Measurements from ENCODE around the gene MAML2. TPM values are rescaled to one million over a fixed set of nuclear protein-coding genes. Genes with fewer than 3 reads are reported as not detected.

The MAML2 gene
- total RNA-seq, 1 donor from 2014 or later = 11.9 TPM

DNA sequence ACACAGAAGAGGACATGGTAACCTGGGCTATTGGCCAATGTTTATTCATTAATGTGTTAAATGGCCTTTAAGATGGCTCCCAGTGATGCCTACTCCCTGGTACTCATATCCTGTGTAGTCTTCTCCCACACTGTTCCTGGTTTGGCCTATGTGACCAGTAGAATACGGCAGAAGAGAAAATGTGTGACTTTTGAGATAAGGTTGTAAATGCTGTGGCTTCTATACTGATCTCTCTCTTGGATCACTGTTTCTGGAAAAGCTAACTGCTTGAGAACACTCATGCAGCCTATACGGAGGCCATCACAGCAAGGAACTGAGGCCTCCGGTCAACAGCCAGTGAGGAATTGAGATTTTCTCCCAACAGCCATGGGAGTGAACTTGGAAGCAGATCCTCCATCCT lies 24.1 kb downstream of the MAML2 start:
- no peaks in the 10 kb centered on the region for H3K27me3 Mint-ChIP-seq
- intact Hi-C loops (cut with micrococcal nuclease) = no loop called here
- no peak overlapping the region for H3K4me3 Mint-ChIP-seq
- peaks cover 4% of the 10 kb centered on the region for H3K9me3 Mint-ChIP-seq
- H3K27ac Mint-ChIP-seq = no peak overlapping the region
- peaks cover 53% of the 10 kb centered on the region for H3K36me3 Mint-ChIP-seq (ENCODE audit: low read depth)
- H3K4me1 Mint-ChIP-seq = peaks cover 38% of the 10 kb centered on the region
- no peak for DNase-seq

DNA sequence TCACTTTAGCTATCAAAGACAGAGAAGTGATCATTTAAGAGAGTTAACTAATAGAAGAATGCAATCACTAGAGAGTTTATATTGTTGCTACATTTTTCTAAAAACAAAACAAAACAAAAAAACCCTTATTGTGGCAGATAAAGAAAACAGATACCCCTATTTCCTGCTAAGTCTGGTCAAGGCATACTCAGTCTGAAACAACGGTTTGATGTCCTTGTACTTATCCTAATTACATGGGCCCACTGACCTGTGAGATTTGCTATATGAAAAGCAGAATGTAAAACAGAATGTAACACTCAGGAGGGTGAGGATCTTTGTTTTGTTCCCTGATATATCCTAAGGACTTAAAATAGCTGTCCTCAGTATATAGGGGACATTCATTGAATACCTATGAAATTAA lies 24.6 kb downstream of the MAML2 start:
- Mint-ChIP-seq H3K4me3 (no peak overlapping the region), H3K4me1 (peaks cover 40% of the 10 kb centered on the region), H3K27ac (no peak overlapping the region), H3K27me3 (no peaks in the 10 kb centered on the region), H3K36me3 (ENCODE audit: low read depth) (peaks cover 52% of the 10 kb centered on the region), H3K9me3 (peaks cover 3% of the 10 kb centered on the region)
- DNase-seq = no peak
- intact Hi-C loops (cut with micrococcal nuclease) = no loop called here

DNA sequence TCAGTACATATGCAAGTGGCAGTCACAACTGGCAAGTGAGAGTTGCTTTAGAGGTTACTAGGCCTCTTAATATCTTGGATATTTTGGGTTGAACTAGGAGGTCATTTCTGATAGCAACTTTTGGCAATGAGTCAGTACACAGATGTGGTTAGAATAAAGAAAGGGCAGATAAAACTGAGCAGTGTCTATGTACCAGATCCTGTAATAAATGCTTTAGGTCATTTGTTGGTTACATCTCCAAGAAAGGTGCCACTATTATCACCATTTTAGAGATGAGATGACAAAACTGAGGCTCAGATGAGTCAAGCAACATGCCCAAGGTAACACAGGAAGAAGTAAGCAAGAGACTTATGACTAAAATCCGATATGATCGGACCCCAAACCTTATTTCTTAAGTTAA lies 25.0 kb downstream of the MAML2 start:
- Mint-ChIP-seq H3K36me3 (ENCODE audit: low read depth) (peaks cover 51% of the 10 kb centered on the region), H3K27me3 (no peaks in the 10 kb centered on the region), H3K4me3 (no peak overlapping the region), H3K9me3 (no peaks in the 10 kb centered on the region), H3K27ac (no peak overlapping the region), H3K4me1 (peaks cover 42% of the 10 kb centered on the region)
- intact Hi-C loops (cut with micrococcal nuclease) = no loop called here
- DNase-seq = no peak

DNA sequence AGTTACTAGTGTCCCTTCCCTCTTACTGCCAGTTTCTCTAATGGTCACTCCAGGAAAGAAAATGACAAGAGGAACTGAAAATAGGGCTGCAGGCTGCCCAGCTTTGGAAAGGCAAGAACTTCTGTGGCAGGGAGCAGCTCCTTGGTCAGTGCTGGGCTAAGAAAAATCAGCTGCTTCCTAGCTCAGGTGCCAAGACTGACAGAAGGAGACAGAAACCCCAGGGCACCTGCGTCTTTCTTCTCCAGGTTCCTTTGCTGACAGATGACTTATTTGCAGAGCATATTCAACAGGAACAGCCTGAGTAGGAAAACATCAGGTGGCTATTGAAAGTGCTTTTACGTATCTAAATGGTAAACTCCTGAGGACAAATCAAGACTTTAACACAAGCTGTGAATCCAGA lies 25.4 kb downstream of the MAML2 start:
- H3K9me3 Mint-ChIP-seq = no peaks in the 10 kb centered on the region
- DNase-seq = no peak
- intact Hi-C loops (cut with micrococcal nuclease) = no loop called here
- no peak overlapping the region for H3K4me3 Mint-ChIP-seq
- peaks cover 48% of the 10 kb centered on the region for H3K36me3 Mint-ChIP-seq (ENCODE audit: low read depth)
- no peaks in the 10 kb centered on the region for H3K27me3 Mint-ChIP-seq
- no peak overlapping the region for H3K27ac Mint-ChIP-seq
- H3K4me1 Mint-ChIP-seq = peaks cover 42% of the 10 kb centered on the region

DNA sequence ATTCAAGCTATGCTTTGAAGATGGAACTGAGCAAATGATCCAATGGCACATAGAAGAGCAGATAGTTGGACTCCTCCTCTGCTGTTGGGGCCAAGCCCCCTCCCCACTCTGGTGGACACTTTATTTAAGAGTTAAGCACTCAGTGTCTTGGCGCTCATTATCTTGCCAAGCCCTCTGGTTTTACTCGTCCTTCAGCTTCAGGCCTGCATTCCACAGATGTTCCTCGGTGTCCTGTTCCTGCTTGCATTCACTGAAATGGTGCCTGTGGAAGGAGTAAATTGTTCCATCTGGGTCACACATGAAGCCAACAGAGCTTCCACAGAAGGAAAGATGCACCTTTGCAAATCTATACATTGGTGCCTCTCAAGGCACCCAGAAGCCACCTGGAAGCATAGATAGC lies 26.1 kb downstream of the MAML2 start:
- intact Hi-C loops (cut with micrococcal nuclease) = no loop called here
- no peaks in the 10 kb centered on the region for H3K9me3 Mint-ChIP-seq
- H3K27ac Mint-ChIP-seq = no peak overlapping the region

DNA sequence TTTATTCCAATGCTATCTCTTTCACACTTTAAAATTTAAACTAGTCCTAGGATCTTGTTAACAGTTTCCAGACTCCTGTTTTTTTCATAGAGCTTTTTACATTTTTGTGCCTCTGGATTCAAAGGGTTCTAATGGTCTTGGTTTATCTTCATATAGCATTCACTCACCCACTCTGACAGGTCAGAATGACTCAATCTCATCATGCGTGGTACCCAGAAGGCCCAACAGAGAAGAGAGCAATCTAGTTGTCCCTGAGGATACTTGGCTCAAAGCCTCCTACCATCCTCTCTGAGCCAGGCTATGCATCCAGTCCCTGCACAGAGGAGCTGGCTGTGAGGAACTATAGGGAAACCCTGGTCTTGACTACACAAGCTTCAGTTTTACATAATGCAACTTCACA lies 27.5 kb downstream of the MAML2 start:
- no peak overlapping the region for H3K4me3 Mint-ChIP-seq
- H3K9me3 Mint-ChIP-seq = no peaks in the 10 kb centered on the region
- intact Hi-C loops (cut with micrococcal nuclease) = loop anchor here (2.0 kb wide), 1 partner anchor 23 kb away; no protein-coding TSS in a partner anchor
- H3K27ac Mint-ChIP-seq = no peak overlapping the region
- peaks cover 44% of the 10 kb centered on the region for H3K36me3 Mint-ChIP-seq (ENCODE audit: low read depth)
- no peaks in the 10 kb centered on the region for H3K27me3 Mint-ChIP-seq
- DNase-seq = no peak
- H3K4me1 Mint-ChIP-seq = peaks cover 42% of the 10 kb centered on the region

More for the DNA sequence above, 26.1 kb downstream of the MAML2 start:
- Mint-ChIP-seq H3K4me3 (no peak overlapping the region), H3K27me3 (no peaks in the 10 kb centered on the region), H3K4me1 (peaks cover 42% of the 10 kb centered on the region), H3K36me3 (ENCODE audit: low read depth) (peaks cover 49% of the 10 kb centered on the region)
- DNase-seq = no peak

DNA sequence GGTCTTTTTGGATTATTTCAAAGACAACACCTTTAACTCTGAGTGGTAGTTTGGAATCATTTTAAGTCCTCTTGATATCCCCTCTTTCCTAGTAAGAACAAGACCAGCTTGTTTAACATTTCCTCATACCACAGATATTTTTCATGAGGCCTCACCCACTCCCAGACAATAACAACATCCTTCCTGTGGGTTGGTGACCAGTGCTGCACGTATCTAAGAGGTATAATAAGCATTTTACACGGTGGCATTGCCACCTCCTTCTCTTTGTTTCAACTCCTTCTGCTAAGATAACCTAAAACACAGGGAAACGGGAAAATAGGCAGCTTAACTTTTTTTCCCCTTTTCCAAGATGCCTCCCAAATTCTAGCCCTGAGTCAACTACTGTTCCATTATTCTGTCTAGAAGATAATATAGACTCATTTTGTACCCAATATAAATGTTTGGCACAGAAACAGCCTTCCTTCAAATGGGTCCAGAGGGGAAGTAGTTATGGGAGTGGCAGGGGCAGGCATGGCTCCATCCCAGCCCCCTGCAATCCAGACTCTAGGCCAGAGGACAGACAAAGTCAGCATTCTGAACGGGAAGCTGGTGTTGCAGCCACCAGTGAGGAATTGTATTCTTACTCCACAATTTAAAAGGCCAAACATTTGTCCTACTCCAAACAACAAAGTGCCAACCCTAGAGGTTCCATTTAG lies 28.5 kb downstream of the MAML2 start:
- peaks cover 40% of the 10 kb centered on the region for H3K4me1 Mint-ChIP-seq
- no peaks in the 10 kb centered on the region for H3K27me3 Mint-ChIP-seq
- intact Hi-C loops (cut with micrococcal nuclease) = loop anchor here (2.0 kb wide), 1 partner anchor 22 kb away; no protein-coding TSS in a partner anchor
- peaks cover 42% of the 10 kb centered on the region for H3K36me3 Mint-ChIP-seq (ENCODE audit: low read depth)
- no peaks in the 10 kb centered on the region for H3K9me3 Mint-ChIP-seq
- DNase-seq = no peak
- H3K27ac Mint-ChIP-seq = peak overlapping the region; percentile 74
- H3K4me3 Mint-ChIP-seq = peak overlapping the region; percentile 33

DNA sequence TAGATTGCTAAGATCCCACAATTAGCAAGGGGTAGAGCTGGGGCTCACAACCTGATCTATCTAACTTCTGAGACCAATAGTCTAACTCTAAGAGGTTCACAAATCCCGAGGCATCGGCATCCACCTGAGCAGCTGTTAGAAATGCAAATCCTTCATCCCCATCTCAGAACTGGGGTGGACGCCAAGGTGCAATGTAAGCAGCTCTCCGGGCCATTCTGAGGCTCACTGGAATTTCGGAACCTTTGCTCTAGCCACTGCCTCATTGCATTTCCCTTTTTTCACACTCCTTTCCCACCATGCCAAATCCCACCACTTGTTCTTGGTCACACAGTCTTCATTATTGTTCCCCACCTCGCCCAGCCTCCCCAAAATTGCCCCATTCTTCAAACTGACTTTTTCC lies 29.8 kb downstream of the MAML2 start:
- Mint-ChIP-seq H3K27ac (no peak overlapping the region), H3K4me1 (peaks cover 37% of the 10 kb centered on the region), H3K4me3 (no peak overlapping the region), H3K9me3 (no peaks in the 10 kb centered on the region), H3K36me3 (ENCODE audit: low read depth) (peaks cover 42% of the 10 kb centered on the region), H3K27me3 (no peaks in the 10 kb centered on the region)
- no peak for DNase-seq
- intact Hi-C loops (cut with micrococcal nuclease) = no loop called here

DNA sequence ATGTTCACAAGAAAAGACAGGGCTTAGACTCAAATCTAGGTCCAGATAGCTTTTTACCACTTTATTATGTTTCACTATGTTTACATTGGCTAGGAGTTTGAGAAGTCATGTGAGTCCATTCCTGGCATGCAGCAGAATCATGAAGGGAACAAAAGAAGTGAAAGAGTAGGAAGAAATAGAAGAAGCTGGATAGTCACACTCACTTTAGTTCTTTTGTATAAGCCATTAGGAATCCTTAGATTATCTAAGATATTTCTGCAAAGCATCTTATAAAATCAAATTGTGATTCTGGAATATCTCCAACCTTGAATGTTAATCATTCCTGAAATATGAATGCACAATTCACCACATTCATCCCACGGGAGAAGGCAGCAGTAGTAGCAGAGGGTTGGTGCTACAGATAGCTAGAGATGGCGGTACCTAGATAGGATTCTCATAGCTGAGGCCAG lies 31.9 kb downstream of the MAML2 start:
- peaks cover 30% of the 10 kb centered on the region for H3K36me3 Mint-ChIP-seq (ENCODE audit: low read depth)
- H3K27ac Mint-ChIP-seq = no peak overlapping the region
- peaks cover 38% of the 10 kb centered on the region for H3K4me1 Mint-ChIP-seq
- intact Hi-C loops (cut with micrococcal nuclease) = no loop called here
- H3K27me3 Mint-ChIP-seq = no peaks in the 10 kb centered on the region
- no peak overlapping the region for H3K4me3 Mint-ChIP-seq
- DNase-seq = no peak
- H3K9me3 Mint-ChIP-seq = no peaks in the 10 kb centered on the region

DNA sequence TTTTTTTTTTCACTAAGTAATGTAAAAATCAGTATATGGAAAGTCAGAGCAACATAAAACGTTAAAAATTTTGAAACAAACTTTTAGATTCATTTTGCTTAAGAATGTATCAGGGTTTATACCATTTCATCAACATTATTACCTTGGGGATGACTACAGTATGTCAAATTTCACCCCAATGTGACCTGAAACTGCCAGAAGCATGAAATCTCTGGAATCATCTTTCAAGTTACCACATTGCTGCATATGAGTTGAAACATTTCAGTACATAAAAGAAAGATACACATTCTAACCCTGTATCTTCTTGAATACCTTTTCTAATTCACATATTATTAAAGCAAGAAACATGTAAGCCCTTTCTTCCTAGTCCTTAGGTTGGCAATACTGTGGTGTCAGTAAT lies 32.8 kb downstream of the MAML2 start:
- H3K36me3 Mint-ChIP-seq (ENCODE audit: low read depth) = peaks cover 22% of the 10 kb centered on the region
- DNase-seq = no peak
- intact Hi-C loops (cut with micrococcal nuclease) = no loop called here
- no peak overlapping the region for H3K27ac Mint-ChIP-seq
- H3K27me3 Mint-ChIP-seq = no peaks in the 10 kb centered on the region
- no peaks in the 10 kb centered on the region for H3K9me3 Mint-ChIP-seq
- H3K4me1 Mint-ChIP-seq = peaks cover 34% of the 10 kb centered on the region
- no peak overlapping the region for H3K4me3 Mint-ChIP-seq

DNA sequence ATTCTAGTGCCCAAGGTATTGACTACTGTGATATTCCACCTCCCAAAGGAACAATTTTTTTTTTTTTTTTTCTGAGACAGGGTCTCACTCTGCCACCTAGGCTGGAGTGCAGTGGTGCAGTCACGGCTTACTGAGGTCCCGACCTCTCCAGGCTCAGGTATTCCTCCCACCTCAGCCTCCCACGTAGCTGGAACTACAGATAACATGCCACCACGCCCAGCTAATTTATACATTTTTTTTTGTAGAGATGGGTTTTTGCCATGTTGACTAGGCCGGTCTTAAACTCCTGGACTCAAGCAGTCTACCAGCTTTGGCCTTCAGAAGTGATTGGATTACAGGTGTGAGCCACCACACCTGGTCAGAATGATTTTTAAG lies 33.4 kb downstream of the MAML2 start:
- Mint-ChIP-seq H3K9me3 (no peaks in the 10 kb centered on the region), H3K4me1 (peaks cover 29% of the 10 kb centered on the region), H3K4me3 (no peak overlapping the region), H3K36me3 (ENCODE audit: low read depth) (peaks cover 22% of the 10 kb centered on the region), H3K27me3 (no peaks in the 10 kb centered on the region), H3K27ac (no peak overlapping the region)
- intact Hi-C loops (cut with micrococcal nuclease) = loop anchor here (5.0 kb wide), 1 partner anchor 33 kb away; the partner anchor contains the start of gene MAML2
- DNase-seq = no peak

DNA sequence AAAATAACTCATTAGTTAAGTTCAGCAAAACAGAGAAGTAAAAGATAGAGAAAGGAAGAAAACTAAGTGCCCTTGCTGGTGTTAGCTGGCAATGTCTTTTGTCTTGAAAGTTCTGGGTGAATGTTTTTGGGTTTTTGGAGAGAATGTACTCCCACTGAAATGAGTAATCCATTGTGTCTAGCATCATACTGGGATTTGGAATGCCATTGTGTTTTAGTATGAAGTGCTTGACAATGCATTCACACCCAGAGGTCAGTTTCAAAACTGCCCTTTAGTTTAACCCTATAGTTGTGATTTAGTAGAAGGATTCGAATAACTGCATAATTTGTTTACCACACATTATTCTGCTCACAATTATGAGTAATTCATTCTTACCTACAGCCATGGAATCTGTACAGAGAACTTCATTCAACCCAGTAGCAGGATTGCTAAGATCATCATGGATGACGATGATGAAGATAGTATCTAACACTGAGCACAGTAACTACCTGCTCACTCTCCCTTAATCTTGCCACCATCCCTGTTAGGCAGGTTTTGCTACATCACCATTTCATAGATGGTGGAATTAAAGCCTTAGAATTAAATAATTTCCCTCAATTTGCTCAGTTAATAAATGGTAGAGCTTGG lies 33.9 kb downstream of the MAML2 start:
- peaks cover 18% of the 10 kb centered on the region for H3K36me3 Mint-ChIP-seq (ENCODE audit: low read depth)
- intact Hi-C loops (cut with micrococcal nuclease) = loop anchor here (5.0 kb wide), 1 partner anchor 33 kb away; the partner anchor contains the start of gene MAML2
- no peak overlapping the region for H3K4me3 Mint-ChIP-seq
- no peaks in the 10 kb centered on the region for H3K9me3 Mint-ChIP-seq
- no peaks in the 10 kb centered on the region for H3K27me3 Mint-ChIP-seq
- H3K4me1 Mint-ChIP-seq = peaks cover 26% of the 10 kb centered on the region
- no peak overlapping the region for H3K27ac Mint-ChIP-seq
- DNase-seq = no peak

DNA sequence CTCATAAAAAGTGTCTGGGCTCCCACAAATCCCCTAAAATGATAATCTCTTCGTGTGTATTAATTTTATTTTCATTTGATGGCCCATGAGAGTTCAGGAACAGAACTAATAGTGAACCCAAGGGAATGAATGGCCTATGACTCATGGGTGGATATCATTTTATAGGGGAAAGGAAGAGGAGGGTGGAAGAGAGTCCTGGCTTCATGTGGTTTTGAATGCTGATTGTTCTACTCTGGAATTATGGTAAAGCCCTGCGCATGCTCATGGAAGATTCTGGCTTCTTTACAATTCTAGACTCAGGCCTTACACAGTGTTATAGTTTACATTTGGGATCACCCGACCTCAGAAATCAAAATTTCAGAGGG lies 35.2 kb downstream of the MAML2 start:
- intact Hi-C loops (cut with micrococcal nuclease) = loop anchor here (1.0 to 5.0 kb wide), 2 partner anchors 8 to 35 kb away; partner anchors contain the start of gene MAML2
- Mint-ChIP-seq H3K4me3 (peak overlapping the region; percentile 50), H3K36me3 (ENCODE audit: low read depth) (peaks cover 13% of the 10 kb centered on the region), H3K27ac (peak overlapping the region; percentile 50), H3K4me1 (peaks cover 29% of the 10 kb centered on the region), H3K9me3 (no peaks in the 10 kb centered on the region), H3K27me3 (no peaks in the 10 kb centered on the region)
- DNase-seq = no peak

DNA sequence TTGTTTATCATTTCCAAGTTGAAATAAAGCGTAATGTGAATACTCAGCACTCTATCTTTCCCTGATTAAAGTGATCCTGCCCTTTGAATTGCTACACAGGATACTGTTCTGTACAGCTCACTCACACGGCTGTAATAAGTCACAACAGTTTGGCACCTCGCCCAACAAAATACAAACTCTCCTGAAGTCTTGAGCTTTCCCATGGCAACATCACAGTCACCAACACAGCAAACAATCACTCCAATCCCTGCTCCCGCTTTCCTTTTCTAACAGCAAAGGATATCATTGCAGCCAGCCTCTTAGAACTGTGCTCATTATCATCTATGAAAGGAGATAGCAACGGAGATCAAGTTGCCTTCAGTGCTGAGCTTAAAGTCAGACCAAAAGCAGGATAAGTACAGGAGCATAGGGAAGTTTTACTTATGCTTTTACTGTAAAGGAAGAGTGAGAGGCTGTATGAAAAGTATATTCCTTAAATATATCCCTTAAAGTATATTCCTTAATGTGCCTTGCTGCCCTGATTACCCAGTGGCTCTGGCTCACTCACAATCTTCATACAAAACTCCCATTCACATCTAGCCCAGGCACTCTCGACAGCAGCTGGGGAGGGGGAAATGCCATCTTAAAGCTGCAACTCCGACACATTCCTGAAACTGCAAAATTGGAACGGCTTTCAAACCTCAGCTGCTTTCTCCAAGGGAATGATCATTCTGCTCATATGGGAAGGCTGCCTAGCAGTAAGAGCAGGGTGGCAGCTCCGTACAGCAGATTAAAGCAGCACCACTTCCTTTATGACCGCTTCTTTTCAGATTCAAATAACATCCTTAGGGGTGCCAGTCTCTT lies 35.8 kb downstream of the MAML2 start:
- Mint-ChIP-seq H3K4me1 (peaks cover 32% of the 10 kb centered on the region), H3K27ac (peak overlapping the region; percentile 50), H3K36me3 (ENCODE audit: low read depth) (peaks cover 10% of the 10 kb centered on the region), H3K4me3 (peak overlapping the region; percentile 50), H3K9me3 (no peaks in the 10 kb centered on the region), H3K27me3 (no peaks in the 10 kb centered on the region)
- peak; percentile 62 for DNase-seq
- intact Hi-C loops (cut with micrococcal nuclease) = loop anchor here (1.0 to 5.0 kb wide), 2 partner anchors 8 to 35 kb away; partner anchors contain the start of gene MAML2
